Mesenchymal stem cell (in vitro differentiated cells and primary cell): ENCODE results near the gene USP43.
A peak's percentile ranks its signal among the peaks of the same experiment; 100 is the strongest.
"Not testable (repeated sequence)": the region's sequence is repeated elsewhere in the genome, so short reads cannot be mapped to it uniquely, and the experiment has no call there.

ENCODE experiments used
- DNase-seq: peaks from one replicate; pipeline ENCODE4 v3.0.0-alpha.2; 2013
- H2AFZ ChIP-seq: one replicate; pipeline ENCODE4 v1.6.1; 2013; ENCODE audit warnings: low read depth, mild to moderate bottlenecking, control low read depth, inconsistent platforms, low read length, moderate library complexity
- H2AK5ac ChIP-seq: 2 replicates; pipeline ENCODE4 v1.6.1; 2013; ENCODE audit warnings: low read length, moderate library complexity, mild to moderate bottlenecking, inconsistent platforms; ENCODE audit not compliant: severe bottlenecking
- H2BK120ac ChIP-seq: one replicate; pipeline ENCODE4 v1.6.1; 2013; ENCODE audit warnings: low read depth, mild to moderate bottlenecking, inconsistent platforms, low read length, moderate library complexity
- H2BK12ac ChIP-seq, 2 experiments: one replicate each; pipeline ENCODE4 v1.6.1; 2013; ENCODE audit warnings: inconsistent platforms in 2 of 2, low read length in 2 of 2, mild to moderate bottlenecking in 2 of 2, moderate library complexity in 2 of 2, control low read depth in 1 of 2
- H2BK15ac ChIP-seq: one replicate; pipeline ENCODE4 v1.6.1; 2013; ENCODE audit warnings: mild to moderate bottlenecking, low read depth, inconsistent platforms; ENCODE audit not compliant: poor library complexity, severe bottlenecking
- H2BK5ac ChIP-seq: 2 replicates; pipeline ENCODE4 v1.6.1; 2013; ENCODE audit warnings: low read depth, mild to moderate bottlenecking, low read length, control low read depth, inconsistent platforms; ENCODE audit not compliant: poor library complexity, severe bottlenecking
- H3K14ac ChIP-seq, 2 experiments: one replicate each; pipeline ENCODE4 v1.6.1; 2013; ENCODE audit warnings: inconsistent platforms in 2 of 2, low read length in 2 of 2, control low read depth in 1 of 2, mild to moderate bottlenecking in 1 of 2, moderate library complexity in 1 of 2
- H3K18ac ChIP-seq, 2 experiments: one replicate each; pipeline ENCODE4 v1.6.1; 2013; ENCODE audit warnings: inconsistent platforms in 2 of 2, low read length in 2 of 2, control low read depth in 1 of 2, low read depth in 1 of 2, mild to moderate bottlenecking in 1 of 2
- H3K23ac ChIP-seq, 2 experiments: one replicate each; pipeline ENCODE4 v1.6.1; 2013; ENCODE audit warnings: inconsistent platforms in 2 of 2, low read length in 2 of 2, mild to moderate bottlenecking in 2 of 2, moderate library complexity in 2 of 2, control low read depth in 1 of 2
- H3K27ac ChIP-seq: 2 replicates; pipeline ENCODE4 v1.5.1; 2013; ENCODE audit warnings: mild to moderate bottlenecking, moderate library complexity, low read length, control low read depth, inconsistent platforms; ENCODE audit not compliant: poor library complexity, severe bottlenecking
- H3K27me3 ChIP-seq, 2 experiments: 2 replicates each; pipeline versions ENCODE4 v1.6.1 to v1.7.0; 2013; ENCODE audit warnings: low read length in 2 of 2, mild to moderate bottlenecking in 2 of 2, moderate library complexity in 2 of 2, control low read depth in 1 of 2, inconsistent platforms in 1 of 2; ENCODE audit not compliant: control insufficient read depth in 1 of 2, insufficient read depth in 1 of 2
- H3K36me3 ChIP-seq, 2 experiments: 2 replicates each; pipeline versions ENCODE4 v1.6.1 to v1.7.0; 2013; ENCODE audit warnings: low read length in 2 of 2, control low read depth in 1 of 2, inconsistent platforms in 1 of 2, low read depth in 1 of 2, mild to moderate bottlenecking in 1 of 2; ENCODE audit not compliant: insufficient read depth in 2 of 2, control insufficient read depth in 1 of 2
- H3K4ac ChIP-seq, 2 experiments: one replicate each; pipeline ENCODE4 v1.6.1; 2013; ENCODE audit warnings: inconsistent platforms in 2 of 2, low read length in 2 of 2, mild to moderate bottlenecking in 2 of 2, moderate library complexity in 2 of 2, control low read depth in 1 of 2, low read depth in 1 of 2
- H3K4me1 ChIP-seq: 2 replicates; pipeline ENCODE4 v1.6.1; 2013; ENCODE audit warnings: low read depth, low read length, control low read depth; ENCODE audit not compliant: control insufficient read depth, insufficient read depth
- H3K4me2 ChIP-seq: 2 replicates; pipeline ENCODE4 v1.6.1; 2013; ENCODE audit warnings: low read length, mild to moderate bottlenecking, inconsistent platforms; ENCODE audit not compliant: poor library complexity, severe bottlenecking
- H3K4me3 ChIP-seq, 2 experiments: 2 replicates each; pipeline versions ENCODE4 v1.5.1 to v1.7.0; 2013; ENCODE audit warnings: low read length in 2 of 2, mild to moderate bottlenecking in 2 of 2, control low read depth in 1 of 2, low read depth in 1 of 2; ENCODE audit not compliant: insufficient read depth in 1 of 2
- H3K79me1 ChIP-seq: replicated peaks from 2 replicates; pipeline ENCODE4 v1.6.1; 2013; ENCODE audit warnings: mild to moderate bottlenecking, control low read depth, low read length, inconsistent platforms; ENCODE audit not compliant: poor library complexity, severe bottlenecking
- H3K9ac ChIP-seq: 2 replicates; pipeline ENCODE4 v1.7.0; 2013; ENCODE audit warnings: mild to moderate bottlenecking, low read length, moderate library complexity
- H3K9me3 ChIP-seq: 2 replicates; pipeline ENCODE4 v1.7.0; 2013; ENCODE audit warnings: mild to moderate bottlenecking, low read length; ENCODE audit not compliant: control insufficient read depth
- H4K8ac ChIP-seq: one replicate; pipeline ENCODE4 v1.6.1; 2013; ENCODE audit warnings: inconsistent platforms, mild to moderate bottlenecking, low read length, moderate library complexity
- H4K91ac ChIP-seq: one replicate; pipeline ENCODE4 v1.6.1; 2013; ENCODE audit warnings: mild to moderate bottlenecking, low read length, inconsistent platforms
- WGBS: methylation state at CpG from one replicate; pipeline ENCODE4 v1.1.7; 2013; ENCODE audit warnings: mixed read lengths; 5-methylcytosine and 5-hydroxymethylcytosine counted together

Gene USP43

DNA sequence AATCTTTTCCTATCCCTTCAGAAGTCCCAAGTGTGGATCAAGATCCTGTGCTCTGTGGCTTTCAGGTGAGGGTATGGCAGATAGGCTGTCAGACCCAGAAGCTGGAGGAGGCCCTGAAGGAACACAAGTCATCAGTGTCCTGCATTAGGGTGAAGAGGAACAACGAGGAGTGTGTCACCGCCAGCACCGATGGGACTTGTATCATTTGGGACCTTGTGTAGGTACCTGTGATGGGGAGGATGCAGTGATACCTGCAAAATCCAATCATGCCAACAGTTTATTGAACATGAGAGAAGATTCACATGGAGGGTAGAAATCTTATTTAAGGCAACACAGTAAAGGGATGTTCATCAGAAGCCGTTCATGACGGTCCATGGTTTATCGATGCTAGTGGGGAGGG lies 10.0 kb upstream of the USP43 start:
- H3K4me2 ChIP-seq = no peak overlapping the region
- H2AFZ ChIP-seq = no peak overlapping the region
- H2AK5ac ChIP-seq = no peak overlapping the region
- H2BK15ac ChIP-seq = no peak overlapping the region
- no peak overlapping the region for H3K23ac ChIP-seq
- H3K27ac ChIP-seq = no peak overlapping the region
- no peak overlapping the region for H2BK12ac ChIP-seq
- H4K91ac ChIP-seq = no peak overlapping the region
- no peak overlapping the region for H3K4ac ChIP-seq
- WGBS = 92% methylated on average over 6 of the region's 6 CpGs
- no peaks in the 10 kb centered on the region for H3K79me1 ChIP-seq
- H3K4me3 ChIP-seq = no peak overlapping the region
- H3K9ac ChIP-seq = no peak overlapping the region
- peaks cover 9% of the 10 kb centered on the region for H3K9me3 ChIP-seq
- no peaks in the 10 kb centered on the region for H3K27me3 ChIP-seq
- H2BK120ac ChIP-seq = no peak overlapping the region
- no peaks in the 10 kb centered on the region for H3K36me3 ChIP-seq
- no peak overlapping the region for H3K18ac ChIP-seq
- DNase-seq = no peak
- no peak overlapping the region for H4K8ac ChIP-seq
- H3K4me1 ChIP-seq = no peaks in the 10 kb centered on the region
- H2BK5ac ChIP-seq = no peak overlapping the region
- no peak overlapping the region for H3K14ac ChIP-seq

DNA sequence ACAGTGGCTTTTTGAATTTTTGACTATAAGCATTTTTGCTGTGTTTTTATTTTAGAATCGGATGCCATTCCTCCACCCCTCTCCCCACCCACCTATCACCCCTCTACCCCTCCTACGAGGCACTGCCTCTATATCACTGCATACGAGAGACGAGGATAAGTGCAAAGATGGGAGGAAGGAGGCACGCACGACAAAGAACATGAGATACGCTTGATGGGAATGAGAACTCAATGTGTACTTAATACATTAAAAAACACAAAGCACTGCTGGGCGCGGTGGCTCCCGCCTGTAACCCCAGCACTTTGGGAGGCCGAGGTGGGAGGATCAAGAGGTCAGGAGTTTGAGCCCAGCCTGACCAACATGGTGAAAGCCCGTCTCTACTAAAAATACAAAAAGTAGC lies 8.8 kb upstream of the USP43 start:
- no peak overlapping the region for H3K23ac ChIP-seq

GRCh38 chr17:9640388-9640787 lies 4.9 kb upstream of the USP43 start:
- not testable (repeated sequence) for H3K18ac ChIP-seq, H2AK5ac ChIP-seq, DNase-seq, H3K79me1 ChIP-seq, H3K4me2 ChIP-seq, H4K91ac ChIP-seq, H3K23ac ChIP-seq, H3K14ac ChIP-seq, H2BK12ac ChIP-seq, H2BK120ac ChIP-seq, H3K9me3 ChIP-seq, H4K8ac ChIP-seq, H2BK5ac ChIP-seq, H3K36me3 ChIP-seq, H3K27ac ChIP-seq, H2AFZ ChIP-seq, H3K9ac ChIP-seq, H3K4ac ChIP-seq, H2BK15ac ChIP-seq, H3K4me1 ChIP-seq, H3K4me3 ChIP-seq
- peaks cover 0 to 18% of the 10 kb centered on the region in 2 experiments for H3K27me3 ChIP-seq
- 89% methylated on average over 4 of the region's 5 CpGs for WGBS

More for the DNA sequence above, 8.8 kb upstream of the USP43 start:
- H3K4me1 ChIP-seq = no peaks in the 10 kb centered on the region
- no peak overlapping the region for H2BK15ac ChIP-seq
- H3K36me3 ChIP-seq = no peaks in the 10 kb centered on the region
- H3K18ac ChIP-seq = no peak overlapping the region
- no peak overlapping the region for H3K4me2 ChIP-seq
- H3K14ac ChIP-seq = no peak overlapping the region
- no peak overlapping the region for H4K91ac ChIP-seq
- H3K27ac ChIP-seq = no peak overlapping the region
- no peaks in the 10 kb centered on the region for H3K79me1 ChIP-seq
- no peak overlapping the region for H3K9ac ChIP-seq
- H3K9me3 ChIP-seq = peaks cover 9% of the 10 kb centered on the region
- no peak overlapping the region for H2BK12ac ChIP-seq
- H3K4me3 ChIP-seq = no peak overlapping the region
- no peak for DNase-seq
- H2AK5ac ChIP-seq = no peak overlapping the region
- H3K4ac ChIP-seq = no peak overlapping the region
- no peak overlapping the region for H2BK120ac ChIP-seq
- 97% methylated on average over 8 of the region's 12 CpGs for WGBS
- H2BK5ac ChIP-seq = no peak overlapping the region
- no peak overlapping the region for H4K8ac ChIP-seq
- H3K27me3 ChIP-seq = no peaks in the 10 kb centered on the region
- H2AFZ ChIP-seq = no peak overlapping the region

GRCh38 chr17:9643611-9644010 lies 1.7 kb upstream of the USP43 start:
- Histone ChIP-seq H3K27me3 (peaks cover 0 to 32% of the 10 kb centered on the region in 2 experiments), H3K14ac (no peak overlapping the region), H3K23ac (no peak overlapping the region), H3K4me2 (peak overlapping the region; percentile 12), H3K9me3 (no peaks in the 10 kb centered on the region), H3K36me3 (no peaks in the 10 kb centered on the region), H2BK5ac (no peak overlapping the region), H3K79me1 (no peaks in the 10 kb centered on the region), H2AFZ (no peak overlapping the region), H3K4ac (no peak overlapping the region), H2BK15ac (no peak overlapping the region), H3K4me3 (no peak overlapping the region), H3K9ac (no peak overlapping the region), H2AK5ac (no peak overlapping the region), H2BK120ac (no peak overlapping the region), H3K27ac (peak overlapping the region; percentile 67), H4K91ac (no peak overlapping the region), H3K18ac (no peak overlapping the region), H4K8ac (no peak overlapping the region), H2BK12ac (no peak overlapping the region), H3K4me1 (peaks cover 6% of the 10 kb centered on the region)
- WGBS = 88% methylated on average over 5 of the region's 5 CpGs
- DNase-seq = no peak
